Mesendoderm (in vitro differentiated cells): ENCODE data around the gene TTBK1.

Source experiments
- DNase-seq: peaks from one replicate; pipeline ENCODE4 v3.0.0; 2013
- H2AK5ac ChIP-seq: 2 replicates; pipeline ENCODE4 v1.6.1; 2013; ENCODE audit warnings: low read length, inconsistent platforms
- H2BK120ac ChIP-seq: 2 replicates; pipeline ENCODE4 v1.6.1; 2013; ENCODE audit warnings: low read depth, mild to moderate bottlenecking, low read length, moderate library complexity, mixed read lengths
- H2BK15ac ChIP-seq: replicated peaks from 2 replicates; pipeline ENCODE4 v1.6.1; 2013; ENCODE audit warnings: low read depth, mild to moderate bottlenecking, moderate library complexity
- H2BK5ac ChIP-seq: 2 replicates; pipeline ENCODE4 v1.6.1; 2013; ENCODE audit warnings: low read length, inconsistent platforms
- H3K18ac ChIP-seq: 2 replicates; pipeline ENCODE4 v1.6.1; 2013; ENCODE audit warnings: mild to moderate bottlenecking, low read length, mixed read lengths
- H3K23ac ChIP-seq: one replicate; pipeline ENCODE4 v1.6.1; 2013; ENCODE audit warnings: low read length
- H3K27ac ChIP-seq: 2 replicates; pipeline ENCODE4 v1.5.1; 2013; ENCODE audit warnings: low read depth, mild to moderate bottlenecking, inconsistent platforms, low read length, moderate library complexity
- H3K27me3 ChIP-seq: 2 replicates; pipeline ENCODE4 v1.6.1; 2013; ENCODE audit warnings: low read length, control low read depth, mild to moderate bottlenecking, inconsistent platforms; ENCODE audit not compliant: insufficient read depth, poor library complexity
- H3K36me3 ChIP-seq: 2 replicates; pipeline ENCODE4 v1.6.1; 2013; ENCODE audit warnings: low read length, inconsistent platforms; ENCODE audit not compliant: control insufficient read depth, insufficient read depth
- H3K4ac ChIP-seq: one replicate; pipeline ENCODE4 v1.6.1; 2013; ENCODE audit warnings: low read depth, mild to moderate bottlenecking, low read length, moderate library complexity
- H3K4me1 ChIP-seq: 2 replicates; pipeline ENCODE4 v1.6.1; 2013; ENCODE audit warnings: low read depth, low read length, inconsistent platforms; ENCODE audit not compliant: control insufficient read depth
- H3K4me2 ChIP-seq: 2 replicates; pipeline ENCODE4 v1.6.1; 2013; ENCODE audit warnings: low read length
- H3K4me3 ChIP-seq: 2 replicates; pipeline ENCODE4 v1.5.1; 2013; ENCODE audit warnings: mild to moderate bottlenecking, low read length
- H3K56ac ChIP-seq: one replicate; pipeline ENCODE4 v1.6.1; 2013; ENCODE audit warnings: low read length
- H3K79me1 ChIP-seq: 2 replicates; pipeline ENCODE4 v1.6.1; 2013; ENCODE audit warnings: low read length, inconsistent platforms
- H3K79me2 ChIP-seq: 2 replicates; pipeline ENCODE4 v1.6.1; 2013; ENCODE audit warnings: mild to moderate bottlenecking, low read length; ENCODE audit not compliant: control insufficient read depth, insufficient read depth
- H3K9ac ChIP-seq: 2 replicates; pipeline ENCODE4 v1.6.1; 2013; ENCODE audit warnings: low read length, inconsistent platforms
- H4K5ac ChIP-seq: one replicate; pipeline ENCODE4 v1.6.1; 2013; ENCODE audit warnings: low read length
- H4K8ac ChIP-seq: one replicate; pipeline ENCODE4 v1.6.1; 2013; ENCODE audit warnings: low read depth, mild to moderate bottlenecking, control low read depth, low read length, moderate library complexity
- WGBS: extraction: QIAGEN DNeasy Blood & Tissue Kit; methylation state at CpG from one replicate; pipeline ENCODE4 v1.1.7; 2013; ENCODE audit warnings: low lambda C conversion rate, missing lambda C conversion rate; ENCODE audit not compliant: insufficient coverage; ENCODE audit errors: extremely low coverage; 5-methylcytosine and 5-hydroxymethylcytosine counted together

The TTBK1 gene

GRCh38 chr6:43203029-43203717, 40.1 kb upstream of the TTBK1 start:
- no peak overlapping the region for H4K8ac ChIP-seq
- no peak overlapping the region for H3K4ac ChIP-seq
- H3K79me1 ChIP-seq = no peaks in the 10 kb centered on the region
- H3K9ac ChIP-seq = no peak overlapping the region
- no peak overlapping the region for H3K4me2 ChIP-seq
- no peak overlapping the region for H4K5ac ChIP-seq
- no peak overlapping the region for H3K27ac ChIP-seq
- H3K36me3 ChIP-seq = no peaks in the 10 kb centered on the region
- no peak overlapping the region for H3K4me3 ChIP-seq
- no peak overlapping the region for H2BK120ac ChIP-seq
- no peaks in the 10 kb centered on the region for H3K27me3 ChIP-seq
- WGBS = no CpG with 5 or more reads among the region's 17 CpGs
- H2AK5ac ChIP-seq = no peak overlapping the region
- no peak overlapping the region for H2BK5ac ChIP-seq
- H3K18ac ChIP-seq = no peak overlapping the region
- DNase-seq = no peak
- H2BK15ac ChIP-seq = no peak overlapping the region
- H3K56ac ChIP-seq = no peak overlapping the region
- no peak overlapping the region for H3K23ac ChIP-seq
- no peaks in the 10 kb centered on the region for H3K4me1 ChIP-seq
- H3K79me2 ChIP-seq = no peaks in the 10 kb centered on the region

- no peaks in the 10 kb centered on the region for H3K36me3 ChIP-seq
- no peaks in the 10 kb centered on the region for H3K27me3 ChIP-seq
- no peak overlapping the region for H3K18ac ChIP-seq
- WGBS = no CpG with 5 or more reads among the region's 8 CpGs
- H3K79me2 ChIP-seq = no peaks in the 10 kb centered on the region
- no peaks in the 10 kb centered on the region for H3K79me1 ChIP-seq
- no peak overlapping the region for H3K27ac ChIP-seq
- no peak for DNase-seq
- no peak overlapping the region for H2BK15ac ChIP-seq
- H3K9ac ChIP-seq = no peak overlapping the region
- H3K56ac ChIP-seq = no peak overlapping the region
- H3K23ac ChIP-seq = no peak overlapping the region
- H3K4me2 ChIP-seq = no peak overlapping the region
- no peak overlapping the region for H3K4ac ChIP-seq
- no peak overlapping the region for H2BK5ac ChIP-seq
- no peak overlapping the region for H3K4me3 ChIP-seq
- H4K5ac ChIP-seq = no peak overlapping the region
- no peak overlapping the region for H4K8ac ChIP-seq
- H3K4me1 ChIP-seq = no peaks in the 10 kb centered on the region
- H2BK120ac ChIP-seq = no peak overlapping the region
- H2AK5ac ChIP-seq = no peak overlapping the region
Measured at GRCh38 chr6:43203718-43204095, 39.6 kb upstream of the TTBK1 start.

- Histone ChIP-seq H2BK5ac (no peak overlapping the region), H3K27ac (no peak overlapping the region), H3K79me1 (no peaks in the 10 kb centered on the region), H3K4ac (no peak overlapping the region), H3K27me3 (no peaks in the 10 kb centered on the region), H2BK15ac (no peak overlapping the region), H3K23ac (no peak overlapping the region), H4K8ac (no peak overlapping the region), H3K4me3 (no peak overlapping the region), H3K79me2 (no peaks in the 10 kb centered on the region), H3K4me2 (no peak overlapping the region), H3K9ac (no peak overlapping the region), H3K4me1 (no peaks in the 10 kb centered on the region), H4K5ac (no peak overlapping the region), H3K18ac (no peak overlapping the region), H2AK5ac (no peak overlapping the region), H2BK120ac (no peak overlapping the region), H3K56ac (no peak overlapping the region), H3K36me3 (no peaks in the 10 kb centered on the region)
- no CpG with 5 or more reads among the region's 23 CpGs for WGBS
- no peak for DNase-seq
Measured at GRCh38 chr6:43204271-43205105, 38.8 kb upstream of the TTBK1 start.

GRCh38 chr6:43205849-43206248, 37.4 kb upstream of the TTBK1 start:
- Histone ChIP-seq H3K18ac (no peak overlapping the region), H3K4ac (no peak overlapping the region), H2BK120ac (no peak overlapping the region), H3K79me2 (no peaks in the 10 kb centered on the region), H2BK15ac (no peak overlapping the region), H2BK5ac (no peak overlapping the region), H3K79me1 (no peaks in the 10 kb centered on the region), H3K23ac (no peak overlapping the region), H3K4me1 (no peaks in the 10 kb centered on the region), H3K27ac (no peak overlapping the region), H3K4me2 (no peak overlapping the region), H3K9ac (no peak overlapping the region), H3K27me3 (no peaks in the 10 kb centered on the region), H3K56ac (no peak overlapping the region), H3K4me3 (no peak overlapping the region), H2AK5ac (no peak overlapping the region), H3K36me3 (no peaks in the 10 kb centered on the region), H4K5ac (no peak overlapping the region), H4K8ac (no peak overlapping the region)
- DNase-seq = no peak
- no CpG with 5 or more reads among the region's 10 CpGs for WGBS

GRCh38 chr6:43207286-43207685, 36.0 kb upstream of the TTBK1 start:
- no peak overlapping the region for H3K18ac ChIP-seq
- no peak for DNase-seq
- no peak overlapping the region for H3K23ac ChIP-seq
- H2BK5ac ChIP-seq = no peak overlapping the region
- no peaks in the 10 kb centered on the region for H3K27me3 ChIP-seq
- no peak overlapping the region for H3K56ac ChIP-seq
- no peaks in the 10 kb centered on the region for H3K79me2 ChIP-seq
- H3K4ac ChIP-seq = no peak overlapping the region
- no peak overlapping the region for H4K5ac ChIP-seq
- H3K27ac ChIP-seq = no peak overlapping the region
- H3K9ac ChIP-seq = no peak overlapping the region
- H3K4me2 ChIP-seq = no peak overlapping the region
- no peak overlapping the region for H4K8ac ChIP-seq
- H2BK15ac ChIP-seq = no peak overlapping the region
- no peaks in the 10 kb centered on the region for H3K79me1 ChIP-seq
- no peaks in the 10 kb centered on the region for H3K4me1 ChIP-seq
- no peak overlapping the region for H3K4me3 ChIP-seq
- no peaks in the 10 kb centered on the region for H3K36me3 ChIP-seq
- no peak overlapping the region for H2AK5ac ChIP-seq
- WGBS = no CpG with 5 or more reads among the region's 2 CpGs
- H2BK120ac ChIP-seq = no peak overlapping the region
